BLaER1 (cell line): Measurements from ENCODE around the gene GOLGA6C.
A peak's percentile ranks its signal among the peaks of the same experiment; 100 is the strongest.
"Not testable (repeated sequence)": the region's sequence is repeated elsewhere in the genome, so short reads cannot be mapped to it uniquely, and the experiment has no call there.

Source experiments
- H3K27ac ChIP-seq: shearing (Covaris generic); formaldehyde crosslinking; 2 replicates; pipeline ENCODE4 v1.8.1; 2022
- H3K27me3 ChIP-seq: shearing (Covaris generic); formaldehyde crosslinking; 2 replicates; pipeline ENCODE4 v1.8.1; 2022
- H3K36me3 ChIP-seq: shearing (Covaris generic); formaldehyde crosslinking; 2 replicates; pipeline ENCODE4 v1.8.1; 2022
- H3K4me1 ChIP-seq: shearing (Covaris generic); formaldehyde crosslinking; 2 replicates; pipeline ENCODE4 v1.8.1; 2022
- H3K4me2 ChIP-seq: shearing (Covaris generic); formaldehyde crosslinking; 2 replicates; pipeline ENCODE4 v1.8.1; 2022
- H3K4me3 ChIP-seq: shearing (Covaris generic); formaldehyde crosslinking; 2 replicates; pipeline ENCODE4 v1.8.1; 2022
- H3K9ac ChIP-seq: shearing (Covaris generic); formaldehyde crosslinking; 2 replicates; pipeline ENCODE4 v1.8.1; 2022
- H3K9me3 ChIP-seq: shearing (Covaris generic); formaldehyde crosslinking; 2 replicates; pipeline ENCODE4 v1.8.1; 2022
- H4K20me1 ChIP-seq: shearing (Covaris generic); formaldehyde crosslinking; 2 replicates; pipeline ENCODE4 v1.8.1; 2022
- Cebpa-rat ChIP-seq: shearing (Covaris generic); IDR thresholded peaks from 2 replicates; pipeline ENCODE4 v1.8.1; 2022

Gene GOLGA6C

DNA sequence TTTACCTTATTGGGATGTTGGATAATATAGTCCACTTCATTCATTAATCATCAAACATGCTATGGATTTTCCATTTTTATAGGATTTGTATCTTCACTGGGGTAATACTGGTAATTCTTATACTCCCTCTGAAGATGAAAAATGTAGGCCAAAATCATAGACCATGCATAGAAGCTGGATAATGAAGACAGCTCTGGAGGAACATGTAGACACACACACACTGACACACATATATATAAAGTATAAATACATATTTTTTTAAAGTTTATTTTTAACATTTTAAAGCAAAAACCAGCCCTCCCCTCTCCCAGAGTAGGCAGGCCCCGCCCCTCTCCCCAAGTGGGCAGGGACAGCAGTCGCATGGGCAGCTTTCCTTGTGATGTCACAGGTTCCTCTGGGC, at the start of gene GOLGA6C:
TSS of gene GOLGA6C (plus strand) at position 301 of the 400 bp plus-strand sequence. CDS start 265 bp downstream, outside the sequence.
- not testable (repeated sequence) for H3K27ac ChIP-seq, H3K27me3 ChIP-seq, H3K36me3 ChIP-seq, H3K9me3 ChIP-seq, H4K20me1 ChIP-seq, H3K4me2 ChIP-seq, H3K4me1 ChIP-seq, H3K4me3 ChIP-seq, H3K9ac ChIP-seq

DNA sequence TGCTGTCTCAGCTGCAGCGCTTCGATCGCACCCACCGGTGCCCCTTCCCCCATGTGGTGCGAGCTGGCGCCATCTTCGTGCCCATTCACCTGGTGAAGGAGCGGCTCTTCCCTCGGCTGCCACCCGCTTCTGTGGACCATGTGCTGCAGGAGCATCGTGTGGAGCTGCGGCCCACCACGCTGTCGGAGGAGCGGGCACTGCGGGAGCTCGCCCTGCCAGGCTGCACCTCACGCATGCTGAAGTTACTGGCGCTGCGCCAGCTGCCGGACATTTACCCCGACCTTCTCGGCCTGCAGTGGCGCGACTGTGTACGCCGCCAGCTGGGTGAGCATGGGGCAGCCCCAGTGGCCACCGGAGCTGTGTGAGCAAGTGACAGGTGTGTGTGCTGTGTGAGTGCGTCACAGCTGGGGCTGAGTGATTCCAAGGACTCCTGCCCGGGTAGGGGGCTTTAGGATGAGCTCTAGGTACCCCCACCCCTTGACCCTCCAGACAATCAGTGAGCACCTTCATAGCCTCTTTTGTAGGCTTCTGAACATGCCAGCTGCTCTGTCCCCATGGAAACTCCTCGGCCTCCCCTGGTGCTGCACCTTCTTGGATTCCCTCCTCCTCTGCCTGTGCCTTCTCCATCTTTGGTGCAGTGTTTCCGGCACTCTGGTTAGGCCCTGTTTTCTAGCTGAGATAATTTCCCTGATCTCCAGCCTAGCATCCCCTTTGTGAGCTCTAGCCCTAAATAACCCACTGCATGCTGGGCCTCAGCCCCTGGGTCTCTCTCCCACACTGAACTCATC, 49.4 kb upstream of the GOLGA6C start:
- no peak for TF ChIP-seq Cebpa-rat
- H3K27ac ChIP-seq: peak overlapping the region; percentile 75; the same call in 1 of the 2 replicates
- peaks cover 78% of the 10 kb centered on the region for H3K4me1 ChIP-seq
- peaks cover 100% of the 10 kb centered on the region for H4K20me1 ChIP-seq
- no peaks in the 10 kb centered on the region for H3K9me3 ChIP-seq
- peaks cover 83% of the 10 kb centered on the region for H3K36me3 ChIP-seq
- H3K27me3 ChIP-seq: no peaks in the 10 kb centered on the region
- H3K4me3 ChIP-seq: no peak overlapping the region
- H3K4me2 ChIP-seq: peak overlapping the region; percentile 81
- peak overlapping the region; percentile 11 for H3K9ac ChIP-seq

- no peak for TF ChIP-seq Cebpa-rat
- peak overlapping the region; percentile 75; the same call in 1 of the 2 replicates for H3K27ac ChIP-seq
- peaks cover 88% of the 10 kb centered on the region for H3K36me3 ChIP-seq
- peaks cover 72% of the 10 kb centered on the region for H3K4me1 ChIP-seq
- no peaks in the 10 kb centered on the region for H3K9me3 ChIP-seq
- H3K9ac ChIP-seq: peak overlapping the region; percentile 11; the same call in 1 of the 2 replicates
- peak overlapping the region; percentile 81 for H3K4me2 ChIP-seq
- H4K20me1 ChIP-seq: peaks cover 100% of the 10 kb centered on the region
- no peaks in the 10 kb centered on the region for H3K27me3 ChIP-seq
- H3K4me3 ChIP-seq: no peak overlapping the region
Measured at GRCh38 chr15:75209289-75209676, 48.9 kb upstream of the GOLGA6C start.

- Histone ChIP-seq H4K20me1 (peaks cover 100% of the 10 kb centered on the region), H3K36me3 (peaks cover 94% of the 10 kb centered on the region), H3K9ac (peak overlapping the region; percentile 70), H3K4me3 (peak overlapping the region; percentile 13; the same call in 1 of the 2 replicates), H3K4me2 (peak overlapping the region; percentile 81), H3K4me1 (peaks cover 77% of the 10 kb centered on the region), H3K27ac (peak overlapping the region; percentile 75), H3K9me3 (no peaks in the 10 kb centered on the region), H3K27me3 (no peaks in the 10 kb centered on the region)
- TF ChIP-seq Cebpa-rat: no peak
Measured at GRCh38 chr15:75210811-75211230, 47.3 kb upstream of the GOLGA6C start.

GRCh38 chr15:75211436-75212199, 46.5 kb upstream of the GOLGA6C start:
- Histone ChIP-seq H3K27me3 (no peaks in the 10 kb centered on the region), H3K36me3 (peaks cover 90% of the 10 kb centered on the region), H3K4me2 (peak overlapping the region; percentile 81; the same call in 1 of the 2 replicates), H3K4me1 (peaks cover 82% of the 10 kb centered on the region), H3K9me3 (no peaks in the 10 kb centered on the region), H4K20me1 (peaks cover 98% of the 10 kb centered on the region), H3K9ac (peak overlapping the region; percentile 34; the same call in 1 of the 2 replicates), H3K27ac (peak overlapping the region; percentile 75; the same call in 1 of the 2 replicates), H3K4me3 (no peak overlapping the region)
- no peak for TF ChIP-seq Cebpa-rat

- Histone ChIP-seq H3K4me1 (peaks cover 76% of the 10 kb centered on the region), H4K20me1 (peaks cover 91% of the 10 kb centered on the region), H3K9me3 (no peaks in the 10 kb centered on the region), H3K27me3 (no peaks in the 10 kb centered on the region), H3K9ac (peak overlapping the region; percentile 34; the same call in 1 of the 2 replicates), H3K27ac (peak overlapping the region; percentile 34; the same call in 1 of the 2 replicates), H3K36me3 (peaks cover 83% of the 10 kb centered on the region), H3K4me3 (no peak overlapping the region), H3K4me2 (peak overlapping the region; percentile 12; the same call in 1 of the 2 replicates)
- no peak for TF ChIP-seq Cebpa-rat
Measured at GRCh38 chr15:75212200-75212858, 45.8 kb upstream of the GOLGA6C start.

- Histone ChIP-seq H4K20me1 (peaks cover 82% of the 10 kb centered on the region), H3K9ac (no peak overlapping the region), H3K27ac (no peak overlapping the region), H3K4me1 (peaks cover 66% of the 10 kb centered on the region), H3K27me3 (no peaks in the 10 kb centered on the region), H3K4me2 (no peak overlapping the region), H3K4me3 (no peak overlapping the region), H3K9me3 (no peaks in the 10 kb centered on the region), H3K36me3 (peaks cover 73% of the 10 kb centered on the region)
- no peak for TF ChIP-seq Cebpa-rat
Measured at GRCh38 chr15:75213212-75213767, 44.8 kb upstream of the GOLGA6C start.

- Histone ChIP-seq H3K4me2 (no peak overlapping the region), H4K20me1 (peaks cover 77% of the 10 kb centered on the region), H3K27ac (no peak overlapping the region), H3K9me3 (no peaks in the 10 kb centered on the region), H3K9ac (no peak overlapping the region), H3K36me3 (peaks cover 68% of the 10 kb centered on the region), H3K4me3 (no peak overlapping the region), H3K4me1 (peaks cover 61% of the 10 kb centered on the region), H3K27me3 (no peaks in the 10 kb centered on the region)
- TF ChIP-seq Cebpa-rat: no peak
Measured at GRCh38 chr15:75213768-75214221, 44.3 kb upstream of the GOLGA6C start.
